Vagina (tissue), 2 donors: Measurements from ENCODE around the gene PLXNA3.

Experiments used
- POLR2AphosphoS5 ChIP-seq, 2 donors: sonication (generic); formaldehyde crosslinking; IDR thresholded peaks; one replicate each; pipeline ENCODE4 v1.9.0; 2017; ENCODE audit warnings: antibody characterized with exemption in 2 of 2, mild to moderate bottlenecking in 2 of 2, low read depth in 1 of 2; ENCODE audit not compliant: insufficient read depth in 1 of 2
- TF ChIP-seq, protein P1 (sequence below), 3 experiments: fragments of 450-650 bp in 2 of 3; fragments of 200-600 bp in 1 of 3; sonication (generic) in 1 of 3; IDR thresholded peaks; one replicate each; pipeline ENCODE4 v1.5.1; 2017 to 2019; ENCODE audit warnings: antibody characterized with exemption in 3 of 3, mild to moderate bottlenecking in 2 of 3, moderate library complexity in 2 of 3

GRCh38 chrX:154420402-154420756 is 37.7 kb upstream of the PLXNA3 start:
- TF ChIP-seq, protein P1, sequence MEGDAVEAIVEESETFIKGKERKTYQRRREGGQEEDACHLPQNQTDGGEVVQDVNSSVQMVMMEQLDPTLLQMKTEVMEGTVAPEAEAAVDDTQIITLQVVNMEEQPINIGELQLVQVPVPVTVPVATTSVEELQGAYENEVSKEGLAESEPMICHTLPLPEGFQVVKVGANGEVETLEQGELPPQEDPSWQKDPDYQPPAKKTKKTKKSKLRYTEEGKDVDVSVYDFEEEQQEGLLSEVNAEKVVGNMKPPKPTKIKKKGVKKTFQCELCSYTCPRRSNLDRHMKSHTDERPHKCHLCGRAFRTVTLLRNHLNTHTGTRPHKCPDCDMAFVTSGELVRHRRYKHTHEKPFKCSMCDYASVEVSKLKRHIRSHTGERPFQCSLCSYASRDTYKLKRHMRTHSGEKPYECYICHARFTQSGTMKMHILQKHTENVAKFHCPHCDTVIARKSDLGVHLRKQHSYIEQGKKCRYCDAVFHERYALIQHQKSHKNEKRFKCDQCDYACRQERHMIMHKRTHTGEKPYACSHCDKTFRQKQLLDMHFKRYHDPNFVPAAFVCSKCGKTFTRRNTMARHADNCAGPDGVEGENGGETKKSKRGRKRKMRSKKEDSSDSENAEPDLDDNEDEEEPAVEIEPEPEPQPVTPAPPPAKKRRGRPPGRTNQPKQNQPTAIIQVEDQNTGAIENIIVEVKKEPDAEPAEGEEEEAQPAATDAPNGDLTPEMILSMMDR (IDR thresholded peaks at IDR 0.05) = no peak
- no peak for TF ChIP-seq POLR2AphosphoS5 (IDR thresholded peaks at IDR 0.05; ENCODE audit: insufficient read depth in 1 of 2, low read depth in 1 of 2)
